Esophagus muscularis mucosa (tissue), 4 donors: ENCODE data around the gene IL6. TPM values are rescaled to one million over a fixed set of nuclear protein-coding genes. Genes with fewer than 3 reads are reported as not detected.

Source experiments
- DNase-seq: peaks from one replicate; pipeline ENCODE4 v3.0.0-alpha.2; 2017; ENCODE audit errors: extremely low spot score
- H3K27ac ChIP-seq, 4 donors: fragments of 200-600 bp; sonication (generic); replicated peaks in 1 of 4; 1 replicate in 3 of 4; 2 replicates in 1 of 4; pipeline ENCODE4 v1.5.1; 2016 to 2019; ENCODE audit warnings: mild to moderate bottlenecking in 1 of 4
- H3K27me3 ChIP-seq, 4 donors: fragments of 200-600 bp; sonication (generic); one replicate each; pipeline versions ENCODE4 v1.5.1 to v1.6.0; 2016 to 2019
- H3K36me3 ChIP-seq, 4 donors: fragments of 200-600 bp; sonication (generic); one replicate each; pipeline ENCODE4 v1.5.1; 2016 to 2019
- H3K4me1 ChIP-seq, 4 donors: fragments of 200-600 bp; sonication (generic); one replicate each; pipeline ENCODE4 v1.5.1; 2016 to 2019
- H3K4me3 ChIP-seq, 4 donors: fragments of 200-600 bp; sonication (generic); 1 replicate in 2 of 4; 2 replicates in 2 of 4; pipeline ENCODE4 v1.5.1; 2016 to 2019; ENCODE audit warnings: mild to moderate bottlenecking in 4 of 4, moderate library complexity in 1 of 4
- H3K9me3 ChIP-seq, 4 donors: fragments of 200-600 bp; sonication (generic); 1 replicate in 3 of 4; 2 replicates in 1 of 4; pipeline ENCODE4 v1.5.1; 2016 to 2019
- CTCF ChIP-seq, 3 experiments: fragments of 200-600 bp in 2 of 3; fragments of 450-650 bp in 1 of 3; sonication (generic) in 2 of 3; IDR thresholded peaks; one replicate each; pipeline ENCODE4 v1.5.1; 2017 to 2019; ENCODE audit warnings: antibody characterized with exemption in 3 of 3, mild to moderate bottlenecking in 2 of 3, moderate library complexity in 1 of 3
- EP300 ChIP-seq: sonication (generic); formaldehyde crosslinking; IDR thresholded peaks from one replicate; pipeline ENCODE4 v1.6.1; 2017; ENCODE audit warnings: antibody characterized with exemption
- POLR2A ChIP-seq: fragments of 450-650 bp; IDR thresholded peaks from one replicate; pipeline ENCODE4 v1.6.1; 2017; ENCODE audit warnings: antibody characterized with exemption, moderate library complexity, mild to moderate bottlenecking, low read depth
- POLR2AphosphoS5 ChIP-seq, 2 donors: sonication (generic); formaldehyde crosslinking; IDR thresholded peaks; one replicate each; pipeline ENCODE4 v1.6.1; 2017; ENCODE audit warnings: antibody characterized with exemption in 2 of 2
- WGBS: methylation state at CpG from one replicate; pipeline ENCODE4 v1.1.5; 2018; 5-methylcytosine and 5-hydroxymethylcytosine counted together
- intact Hi-C: fragments of 100-400 bp; cut with DNase I; formaldehyde crosslinking; loops from one replicate; pipeline ENCODE4 v1.15.1; 2023
- total RNA-seq, 4 donors: library from RNA; depleted of rRNA; stranded (reverse); fragments of >200 nt; gene quantifications; one replicate each; pipeline versions ENCODE4 v1.1.0 to v1.2.1, GENCODE V29; 2016

Gene IL6
- total RNA-seq, 4 donors from 2014 or later, result 0.83 to 51.4 (median 3.4) TPM

GRCh38 chr7:22726345-22726906 lies 574 bp upstream of the IL6 start:
- Histone ChIP-seq H3K9me3 (no peaks in the 10 kb centered on the region), H3K4me1 (peaks cover 57 to 82% (median 77%) of the 10 kb centered on the region in 4 donors), H3K4me3 (peak overlapping the region; percentile 46 to 59 (median 50)), H3K27me3 (no peaks in the 10 kb centered on the region), H3K27ac (peak overlapping the region; percentile 77 to 87 (median 84)), H3K36me3 (no peaks in the 10 kb centered on the region)
- intact Hi-C loops, result loop anchor here (2.0 to 10.0 kb wide), 2 partner anchors 166 to 328 kb away; no protein-coding TSS in a partner anchor
- no peak for DNase-seq
- WGBS, result 23% methylated on average over 8 of the region's 8 CpGs
- TF ChIP-seq POLR2AphosphoS5 (IDR thresholded peaks at IDR 0.05) (no peak), EP300 (no peak), CTCF (IDR thresholded peaks at IDR 0.05) (peak; percentile 26 to 65 (median 33)), POLR2A (no peak)

DNA sequence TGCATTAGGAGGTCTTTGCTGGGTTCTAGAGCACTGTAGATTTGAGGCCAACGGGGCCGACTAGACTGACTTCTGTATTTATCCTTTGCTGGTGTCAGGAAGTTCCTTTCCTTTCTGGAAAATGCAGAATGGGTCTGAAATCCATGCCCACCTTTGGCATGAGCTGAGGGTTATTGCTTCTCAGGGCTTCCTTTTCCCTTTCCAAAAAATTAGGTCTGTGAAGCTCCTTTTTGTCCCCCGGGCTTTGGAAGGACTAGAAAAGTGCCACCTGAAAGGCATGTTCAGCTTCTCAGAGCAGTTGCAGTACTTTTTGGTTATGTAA lies 675 bp downstream of the IL6 start:
- peak overlapping the region; percentile 46 to 59 (median 50) for H3K4me3 ChIP-seq
- WGBS, result 62% methylated on average over 3 of the region's 3 CpGs

DNA sequence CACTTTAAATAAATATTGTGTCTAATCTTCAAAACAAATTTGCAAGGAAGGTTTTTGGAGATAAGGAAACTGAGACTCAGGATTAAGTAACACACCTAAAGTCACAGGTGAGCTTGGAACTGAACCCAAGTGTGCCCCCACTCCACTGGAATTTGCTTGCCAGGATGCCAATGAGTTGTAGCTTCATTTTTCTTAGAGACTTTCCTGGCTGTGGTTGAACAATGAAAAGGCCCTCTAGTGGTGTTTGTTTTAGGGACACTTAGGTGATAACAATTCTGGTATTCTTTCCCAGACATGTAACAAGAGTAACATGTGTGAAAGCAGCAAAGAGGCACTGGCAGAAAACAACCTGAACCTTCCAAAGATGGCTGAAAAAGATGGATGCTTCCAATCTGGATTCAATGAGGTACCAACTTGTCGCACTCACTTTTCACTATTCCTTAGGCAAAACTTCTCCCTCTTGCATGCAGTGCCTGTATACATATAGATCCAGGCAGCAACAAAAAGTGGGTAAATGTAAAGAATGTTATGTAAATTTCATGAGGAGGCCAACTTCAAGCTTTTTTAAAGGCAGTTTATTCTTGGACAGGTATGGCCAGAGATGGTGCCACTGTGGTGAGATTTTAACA lies 1.5 kb downstream of the IL6 start:
- Histone ChIP-seq H3K4me3 (peak overlapping the region in 2 of 4 donors; percentile 46 to 59), H3K27ac (peak overlapping the region; percentile 77 to 87 (median 84)), H3K36me3 (no peaks in the 10 kb centered on the region), H3K4me1 (peaks cover 47 to 66% (median 63%) of the 10 kb centered on the region in 4 donors), H3K27me3 (no peaks in the 10 kb centered on the region), H3K9me3 (no peaks in the 10 kb centered on the region)
- 87% methylated on average over 1 of the region's 1 CpG for WGBS
- TF ChIP-seq CTCF (IDR thresholded peaks at IDR 0.05), result peak in 1 of 3 experiments; percentile 51
- no peak for TF ChIP-seq POLR2AphosphoS5 (IDR thresholded peaks at IDR 0.05)
- no peak for TF ChIP-seq EP300
- no peak for TF ChIP-seq POLR2A
- DNase-seq, result no peak
- intact Hi-C loops, result loop anchor here (10.0 kb wide), 1 partner anchor 326 kb away; no protein-coding TSS in a partner anchor

More for the DNA sequence above, 675 bp downstream of the IL6 start:
- Histone ChIP-seq H3K27ac (peak overlapping the region; percentile 77 to 87 (median 84)), H3K27me3 (no peaks in the 10 kb centered on the region), H3K36me3 (no peaks in the 10 kb centered on the region), H3K4me1 (peaks cover 55 to 74% (median 72%) of the 10 kb centered on the region in 4 donors), H3K9me3 (no peaks in the 10 kb centered on the region)
- no peak for DNase-seq
- intact Hi-C loops, result loop anchor here (2.0 to 10.0 kb wide), 2 partner anchors 167 to 327 kb away; no protein-coding TSS in a partner anchor
- TF ChIP-seq EP300 (no peak), CTCF (IDR thresholded peaks at IDR 0.05) (no peak), POLR2AphosphoS5 (IDR thresholded peaks at IDR 0.05) (no peak), POLR2A (no peak)

DNA sequence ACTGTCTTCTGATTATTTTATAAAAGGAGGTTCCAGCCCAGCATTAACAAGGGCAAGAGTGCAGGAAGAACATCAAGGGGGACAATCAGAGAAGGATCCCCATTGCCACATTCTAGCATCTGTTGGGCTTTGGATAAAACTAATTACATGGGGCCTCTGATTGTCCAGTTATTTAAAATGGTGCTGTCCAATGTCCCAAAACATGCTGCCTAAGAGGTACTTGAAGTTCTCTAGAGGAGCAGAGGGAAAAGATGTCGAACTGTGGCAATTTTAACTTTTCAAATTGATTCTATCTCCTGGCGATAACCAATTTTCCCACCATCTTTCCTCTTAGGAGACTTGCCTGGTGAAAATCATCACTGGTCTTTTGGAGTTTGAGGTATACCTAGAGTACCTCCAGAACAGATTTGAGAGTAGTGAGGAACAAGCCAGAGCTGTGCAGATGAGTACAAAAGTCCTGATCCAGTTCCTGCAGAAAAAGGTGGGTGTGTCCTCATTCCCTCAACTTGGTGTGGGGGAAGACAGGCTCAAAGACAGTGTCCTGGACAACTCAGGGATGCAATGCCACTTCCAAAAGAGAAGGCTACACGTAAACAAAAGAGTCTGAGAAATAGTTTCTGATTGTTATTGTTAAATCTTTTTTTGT lies 2.3 kb downstream of the IL6 start:
- peak overlapping the region in 1 of 4 donors; percentile 16 for H3K4me3 ChIP-seq
- intact Hi-C loops, result loop anchor here (10.0 kb wide), 1 partner anchor 325 kb away; no protein-coding TSS in a partner anchor
- H3K27me3 ChIP-seq, result no peaks in the 10 kb centered on the region
- no peaks in the 10 kb centered on the region for H3K9me3 ChIP-seq
- no peak for DNase-seq
- 92% methylated on average over 3 of the region's 3 CpGs for WGBS
- H3K36me3 ChIP-seq, result no peaks in the 10 kb centered on the region
- H3K4me1 ChIP-seq, result peaks cover 39 to 58% (median 55%) of the 10 kb centered on the region in 4 donors
- H3K27ac ChIP-seq, result peak overlapping the region in 2 of 4 donors; percentile 83 to 87
- no peak for TF ChIP-seq POLR2A
- no peak for TF ChIP-seq EP300
- TF ChIP-seq POLR2AphosphoS5 (IDR thresholded peaks at IDR 0.05), result no peak
- no peak for TF ChIP-seq CTCF (IDR thresholded peaks at IDR 0.05)
